ENCODE data around the gene ARHGAP30. TPM values are rescaled to one million over a fixed set of nuclear protein-coding genes. Genes with fewer than 3 reads are reported as not detected.

The ARHGAP30 gene
- total and polyA plus RNA-seq, 2 of the 8 experiments (the other 6 are each of a cell fraction or from before 2014, with no cell fraction given) = 0.27 to 0.39 TPM

DNA sequence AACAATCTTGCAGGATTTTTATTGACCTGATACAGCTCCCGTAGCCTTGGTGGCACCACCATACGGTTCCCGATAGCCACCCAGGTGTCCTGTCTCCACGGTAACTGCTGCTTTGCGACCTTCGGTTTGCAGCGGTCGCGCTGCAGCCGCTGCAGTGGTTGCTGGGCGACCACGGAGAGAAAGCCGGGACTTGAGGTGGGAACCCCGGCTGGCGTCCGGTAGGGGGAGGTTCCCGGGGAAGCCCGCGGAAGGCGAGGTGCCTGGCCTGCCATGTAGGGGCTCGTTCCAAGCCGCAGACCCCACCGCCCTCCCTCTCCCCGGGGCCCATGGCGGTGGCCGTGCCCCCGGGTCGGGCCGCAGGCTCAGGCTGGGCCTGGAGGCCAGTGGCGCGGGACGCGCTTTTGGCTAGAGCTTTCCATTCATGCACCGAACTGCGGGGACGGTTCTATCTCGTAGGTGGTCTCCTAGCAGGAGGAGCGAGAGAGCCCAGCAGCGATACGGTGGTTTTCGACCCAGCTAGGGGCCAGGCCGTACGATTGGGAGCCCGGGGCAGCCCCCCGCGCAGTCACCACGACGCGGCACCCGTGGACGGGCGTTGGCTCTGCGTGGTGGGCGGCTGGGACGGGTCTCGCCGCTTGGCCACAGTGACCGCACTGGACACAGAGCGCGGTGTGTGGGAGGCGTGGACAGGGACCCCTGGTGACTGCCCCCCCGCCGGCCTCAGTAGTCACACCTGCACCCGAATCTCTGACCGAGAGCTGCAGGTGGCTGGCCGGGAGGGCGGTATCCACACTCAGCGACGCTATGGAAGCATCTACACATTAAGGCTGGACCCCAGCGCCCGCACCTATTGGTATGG lies 28.7 kb upstream of the ARHGAP30 start, which contains the start of gene KLHDC9 (continued):
- TF ChIP-seq GABPA (IDR thresholded peaks at IDR 0.05; ENCODE audit: borderline replicate concordance, insufficient read depth, low read length) = no peak

Data from H1 (cell line).